Panc1 (cell line): Measurements from ENCODE around the gene SWAP70.

Experiments
- SIN3A ChIP-seq: IDR thresholded peaks from 2 replicates; pipeline ENCODE4 v1.6.1; 2012; ENCODE audit warnings: low read depth, mild to moderate bottlenecking, low read length, moderate library complexity, borderline replicate concordance; ENCODE audit not compliant: insufficient read depth
- TF ChIP-seq, protein P1 (sequence below): fragments of 450-650 bp; IDR thresholded peaks from 2 replicates; pipeline ENCODE4 v1.5.1; 2017; ENCODE audit warnings: mild to moderate bottlenecking
- TF ChIP-seq, protein P2 (sequence below), 2 experiments: IDR thresholded peaks; 2 replicates each; pipeline ENCODE4 v1.6.1; 2011 to 2012; ENCODE audit warnings: low read depth in 2 of 2, control low read depth in 1 of 2, low read length in 1 of 2, mild to moderate bottlenecking in 1 of 2, moderate library complexity in 1 of 2; ENCODE audit not compliant: insufficient read depth in 1 of 2

DNA sequence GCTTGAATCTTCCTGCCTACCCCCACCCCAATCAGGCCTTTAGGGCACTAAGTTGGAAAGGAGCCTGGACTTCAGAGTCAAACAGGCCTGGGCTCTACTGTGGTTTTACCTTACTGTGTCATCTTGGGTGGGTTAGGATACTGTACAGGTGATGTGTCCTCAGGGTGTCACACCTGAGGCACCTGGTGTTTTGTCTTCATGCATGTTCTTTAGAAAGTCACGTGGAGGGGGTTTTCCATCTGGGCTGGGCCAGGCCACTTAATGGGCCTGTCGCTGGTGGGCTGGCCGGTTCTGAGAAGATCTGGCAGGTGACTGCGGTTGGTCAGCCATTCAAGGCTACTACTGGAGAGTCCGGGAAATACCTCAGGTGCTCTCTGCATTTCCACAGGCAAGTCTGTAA lies 92.6 kb downstream of the SWAP70 start:
- TF ChIP-seq, protein P1, sequence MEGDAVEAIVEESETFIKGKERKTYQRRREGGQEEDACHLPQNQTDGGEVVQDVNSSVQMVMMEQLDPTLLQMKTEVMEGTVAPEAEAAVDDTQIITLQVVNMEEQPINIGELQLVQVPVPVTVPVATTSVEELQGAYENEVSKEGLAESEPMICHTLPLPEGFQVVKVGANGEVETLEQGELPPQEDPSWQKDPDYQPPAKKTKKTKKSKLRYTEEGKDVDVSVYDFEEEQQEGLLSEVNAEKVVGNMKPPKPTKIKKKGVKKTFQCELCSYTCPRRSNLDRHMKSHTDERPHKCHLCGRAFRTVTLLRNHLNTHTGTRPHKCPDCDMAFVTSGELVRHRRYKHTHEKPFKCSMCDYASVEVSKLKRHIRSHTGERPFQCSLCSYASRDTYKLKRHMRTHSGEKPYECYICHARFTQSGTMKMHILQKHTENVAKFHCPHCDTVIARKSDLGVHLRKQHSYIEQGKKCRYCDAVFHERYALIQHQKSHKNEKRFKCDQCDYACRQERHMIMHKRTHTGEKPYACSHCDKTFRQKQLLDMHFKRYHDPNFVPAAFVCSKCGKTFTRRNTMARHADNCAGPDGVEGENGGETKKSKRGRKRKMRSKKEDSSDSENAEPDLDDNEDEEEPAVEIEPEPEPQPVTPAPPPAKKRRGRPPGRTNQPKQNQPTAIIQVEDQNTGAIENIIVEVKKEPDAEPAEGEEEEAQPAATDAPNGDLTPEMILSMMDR: no peak
- TF ChIP-seq, protein P2, sequence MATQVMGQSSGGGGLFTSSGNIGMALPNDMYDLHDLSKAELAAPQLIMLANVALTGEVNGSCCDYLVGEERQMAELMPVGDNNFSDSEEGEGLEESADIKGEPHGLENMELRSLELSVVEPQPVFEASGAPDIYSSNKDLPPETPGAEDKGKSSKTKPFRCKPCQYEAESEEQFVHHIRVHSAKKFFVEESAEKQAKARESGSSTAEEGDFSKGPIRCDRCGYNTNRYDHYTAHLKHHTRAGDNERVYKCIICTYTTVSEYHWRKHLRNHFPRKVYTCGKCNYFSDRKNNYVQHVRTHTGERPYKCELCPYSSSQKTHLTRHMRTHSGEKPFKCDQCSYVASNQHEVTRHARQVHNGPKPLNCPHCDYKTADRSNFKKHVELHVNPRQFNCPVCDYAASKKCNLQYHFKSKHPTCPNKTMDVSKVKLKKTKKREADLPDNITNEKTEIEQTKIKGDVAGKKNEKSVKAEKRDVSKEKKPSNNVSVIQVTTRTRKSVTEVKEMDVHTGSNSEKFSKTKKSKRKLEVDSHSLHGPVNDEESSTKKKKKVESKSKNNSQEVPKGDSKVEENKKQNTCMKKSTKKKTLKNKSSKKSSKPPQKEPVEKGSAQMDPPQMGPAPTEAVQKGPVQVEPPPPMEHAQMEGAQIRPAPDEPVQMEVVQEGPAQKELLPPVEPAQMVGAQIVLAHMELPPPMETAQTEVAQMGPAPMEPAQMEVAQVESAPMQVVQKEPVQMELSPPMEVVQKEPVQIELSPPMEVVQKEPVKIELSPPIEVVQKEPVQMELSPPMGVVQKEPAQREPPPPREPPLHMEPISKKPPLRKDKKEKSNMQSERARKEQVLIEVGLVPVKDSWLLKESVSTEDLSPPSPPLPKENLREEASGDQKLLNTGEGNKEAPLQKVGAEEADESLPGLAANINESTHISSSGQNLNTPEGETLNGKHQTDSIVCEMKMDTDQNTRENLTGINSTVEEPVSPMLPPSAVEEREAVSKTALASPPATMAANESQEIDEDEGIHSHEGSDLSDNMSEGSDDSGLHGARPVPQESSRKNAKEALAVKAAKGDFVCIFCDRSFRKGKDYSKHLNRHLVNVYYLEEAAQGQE (IDR thresholded peaks at IDR 0.05; ENCODE audit: insufficient read depth in 1 of 2, low read depth in 2 of 2, low read length in 1 of 2): no peak
- no peak for TF ChIP-seq SIN3A
